Activated CD4-positive, alpha-beta memory T cell treated with anti-CD3 and anti-CD28 coated beads, Interleukin-2, amount 10 ng/mL, durations not matched to agents 7 days and 5 days (primary cell): ENCODE data around the gene BRD1. TPM values are rescaled to one million over a fixed set of nuclear protein-coding genes. Genes with fewer than 3 reads are reported as not detected.
A peak's percentile ranks its signal among the peaks of the same experiment; 100 is the strongest.
"Not testable (repeated sequence)": the region's sequence is repeated elsewhere in the genome, so short reads cannot be mapped to it uniquely, and the experiment has no call there.

Source experiments
- CTCF ChIA-PET: fragments of 350-600 bp; sonication (Branson Sonifier 250); formaldehyde crosslinking; loops from one replicate; lab custom pipeline; 2021; ENCODE audit warnings: antibody characterized with exemption, inconsistent platforms; lab: Charles Lee
- POLR2A ChIA-PET: fragments of 350-600 bp; sonication (Branson Sonifier 250); formaldehyde crosslinking; loops from one replicate; lab custom pipeline; 2021; ENCODE audit warnings: antibody characterized with exemption; lab: Charles Lee
- DNase-seq: peaks from one replicate; pipeline ENCODE4 v3.0.0-alpha.2; 2020
- H3K27ac Mint-ChIP-seq: one replicate; pipeline ENCODE4 v1.8.0; 2021; ENCODE audit warnings: mild to moderate bottlenecking, mixed read lengths
- H3K27me3 Mint-ChIP-seq: one replicate; pipeline ENCODE4 v1.8.0; 2021; ENCODE audit warnings: mixed read lengths
- H3K36me3 Mint-ChIP-seq: one replicate; pipeline ENCODE4 v1.8.0; 2021; ENCODE audit warnings: low read depth, mixed read lengths
- H3K4me1 Mint-ChIP-seq: one replicate; pipeline ENCODE4 v1.8.0; 2021; ENCODE audit warnings: mixed read lengths
- H3K4me3 Mint-ChIP-seq: one replicate; pipeline ENCODE4 v1.8.0; 2021; ENCODE audit warnings: mild to moderate bottlenecking, mixed read lengths
- H3K9me3 Mint-ChIP-seq: one replicate; pipeline ENCODE4 v1.8.0; 2021; ENCODE audit warnings: mixed read lengths
- total RNA-seq, 2 experiments: library from RNA; stranded (reverse); gene quantifications; one replicate each; pipeline ENCODE4 v1.2.3, GENCODE V29; 2021

BRD1 gene
- total RNA-seq, 2 experiments from 2014 or later: 54.7 to 55.4 TPM

DNA sequence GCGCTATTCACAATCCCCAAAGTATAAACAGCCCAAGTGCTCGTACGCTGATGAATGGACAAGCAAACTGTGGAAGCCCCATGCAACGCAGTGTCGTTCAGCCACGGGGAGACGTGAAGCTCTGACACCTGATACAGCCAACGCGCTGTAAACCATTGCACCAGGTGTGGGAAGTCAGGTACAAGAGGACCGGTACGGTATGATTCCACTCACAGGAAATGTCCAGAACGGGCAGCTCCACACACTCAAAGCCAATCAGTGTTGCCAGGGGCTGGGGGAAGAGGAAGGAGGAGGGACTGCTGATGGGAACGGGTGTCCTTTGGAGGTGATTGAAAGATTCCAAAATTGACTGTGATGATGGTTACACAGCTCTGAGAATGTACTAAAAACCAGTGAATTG is 64.5 kb downstream of the BRD1 start:
- H3K4me3 Mint-ChIP-seq: no peak overlapping the region
- peaks cover 4% of the 10 kb centered on the region for H3K9me3 Mint-ChIP-seq
- H3K4me1 Mint-ChIP-seq: peaks cover 22% of the 10 kb centered on the region
- peak; percentile 14 for DNase-seq
- H3K27ac Mint-ChIP-seq: no peak overlapping the region
- H3K27me3 Mint-ChIP-seq: peaks cover 4% of the 10 kb centered on the region
- ChIA-PET POLR2A (interaction anchor here (1.2 kb wide), 1 partner anchor 52 kb away, joined by 5 read pairs; no protein-coding TSS in a partner anchor), CTCF (interaction anchor here (1.8 kb wide), 1 partner anchor 267 kb away, joined by 7 read pairs; no protein-coding TSS in a partner anchor)
- no peaks in the 10 kb centered on the region for H3K36me3 Mint-ChIP-seq

- peaks cover 22% of the 10 kb centered on the region for H3K4me1 Mint-ChIP-seq
- H3K27me3 Mint-ChIP-seq, H3K27ac Mint-ChIP-seq, H3K4me3 Mint-ChIP-seq, H3K36me3 Mint-ChIP-seq, H3K9me3 Mint-ChIP-seq: not testable (repeated sequence)
- peak; percentile 12 for DNase-seq
- ChIA-PET POLR2A (interaction anchor here (1.2 kb wide), 1 partner anchor 53 kb away, joined by 5 read pairs; no protein-coding TSS in a partner anchor), CTCF (interaction anchor here (1.8 kb wide), 1 partner anchor 268 kb away, joined by 7 read pairs; no protein-coding TSS in a partner anchor)
Observed at GRCh38 chr22:49762571-49762970, 65.1 kb downstream of the BRD1 start.

DNA sequence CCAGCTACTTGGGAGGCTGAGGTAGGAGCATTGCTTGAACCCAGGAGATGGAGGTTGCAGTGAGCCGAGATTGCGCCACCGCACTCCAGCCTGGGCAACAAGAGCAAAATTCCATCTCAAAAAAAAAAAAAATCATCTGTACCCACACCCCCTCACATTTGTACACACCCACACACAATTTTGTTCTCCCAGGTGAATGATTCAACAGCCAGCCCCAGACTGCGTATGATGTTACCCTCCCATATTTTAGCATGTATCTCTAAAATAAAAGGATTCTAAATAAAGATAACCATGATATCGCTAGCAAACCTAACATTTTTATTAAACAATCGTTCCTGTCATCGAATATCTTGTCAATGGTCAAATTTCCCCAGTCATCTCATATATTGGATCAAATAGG is 65.8 kb downstream of the BRD1 start:
- Mint-ChIP-seq H3K4me1 (peaks cover 22% of the 10 kb centered on the region), H3K4me3 (no peak overlapping the region), H3K36me3 (no peaks in the 10 kb centered on the region), H3K9me3 (no peaks in the 10 kb centered on the region), H3K27ac (no peak overlapping the region), H3K27me3 (peaks cover 5% of the 10 kb centered on the region)
- POLR2A ChIA-PET: no interaction called here
- no peak for DNase-seq
- CTCF ChIA-PET: interaction anchor here (1.8 kb wide), 1 partner anchor 268 kb away, joined by 7 read pairs; no protein-coding TSS in a partner anchor

GRCh38 chr22:49760630-49761571 is 66.8 kb downstream of the BRD1 start:
- Mint-ChIP-seq H3K27me3 (peaks cover 5% of the 10 kb centered on the region), H3K27ac (peak overlapping the region; percentile 26), H3K4me3 (no peak overlapping the region), H3K4me1 (peaks cover 22% of the 10 kb centered on the region), H3K36me3 (no peaks in the 10 kb centered on the region), H3K9me3 (no peaks in the 10 kb centered on the region)
- peak; percentile 27 for DNase-seq
- CTCF ChIA-PET: no interaction called here
- POLR2A ChIA-PET: no interaction called here

GRCh38 chr22:49760280-49760629 is 67.4 kb downstream of the BRD1 start:
- POLR2A ChIA-PET: no interaction called here
- H3K27me3 Mint-ChIP-seq: peaks cover 5% of the 10 kb centered on the region
- H3K27ac Mint-ChIP-seq: no peak overlapping the region
- H3K4me1 Mint-ChIP-seq: peaks cover 22% of the 10 kb centered on the region
- CTCF ChIA-PET: no interaction called here
- no peak for DNase-seq
- H3K9me3 Mint-ChIP-seq: no peaks in the 10 kb centered on the region
- H3K36me3 Mint-ChIP-seq: no peaks in the 10 kb centered on the region
- H3K4me3 Mint-ChIP-seq: no peak overlapping the region

- Mint-ChIP-seq H3K27me3 (peaks cover 5% of the 10 kb centered on the region), H3K36me3 (no peaks in the 10 kb centered on the region), H3K27ac (no peak overlapping the region), H3K4me3 (no peak overlapping the region), H3K9me3 (no peaks in the 10 kb centered on the region), H3K4me1 (peaks cover 16% of the 10 kb centered on the region)
- no peak for DNase-seq
- CTCF ChIA-PET: no interaction called here
- POLR2A ChIA-PET: no interaction called here
Observed at GRCh38 chr22:49756676-49757075, 71.0 kb downstream of the BRD1 start.

DNA sequence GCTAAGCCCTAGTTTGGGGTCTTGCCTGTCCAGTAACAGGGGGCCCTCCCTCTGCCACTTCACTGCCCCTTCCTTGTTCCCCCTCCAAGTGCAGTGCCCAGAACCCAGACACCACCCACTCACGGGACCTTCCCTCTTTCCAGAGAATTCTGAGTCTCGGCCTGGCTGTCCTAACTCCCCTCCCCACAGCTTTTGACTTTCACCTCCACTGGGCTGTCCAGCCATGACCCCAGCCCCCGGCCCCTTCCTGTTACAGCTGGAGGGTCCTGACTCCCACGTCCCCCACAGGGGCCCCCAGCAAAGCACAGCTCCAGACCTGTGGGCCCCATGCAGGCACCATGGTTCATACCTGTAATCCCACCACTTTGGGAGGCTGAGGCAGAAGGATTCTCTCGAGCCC is 71.5 kb downstream of the BRD1 start:
- ChIA-PET POLR2A (no interaction called here), CTCF (no interaction called here)
- H3K27ac Mint-ChIP-seq: no peak overlapping the region
- peaks cover 13% of the 10 kb centered on the region for H3K4me1 Mint-ChIP-seq
- H3K27me3 Mint-ChIP-seq: peaks cover 5% of the 10 kb centered on the region
- no peak overlapping the region for H3K4me3 Mint-ChIP-seq
- H3K36me3 Mint-ChIP-seq: no peaks in the 10 kb centered on the region
- no peak for DNase-seq
- no peaks in the 10 kb centered on the region for H3K9me3 Mint-ChIP-seq

DNA sequence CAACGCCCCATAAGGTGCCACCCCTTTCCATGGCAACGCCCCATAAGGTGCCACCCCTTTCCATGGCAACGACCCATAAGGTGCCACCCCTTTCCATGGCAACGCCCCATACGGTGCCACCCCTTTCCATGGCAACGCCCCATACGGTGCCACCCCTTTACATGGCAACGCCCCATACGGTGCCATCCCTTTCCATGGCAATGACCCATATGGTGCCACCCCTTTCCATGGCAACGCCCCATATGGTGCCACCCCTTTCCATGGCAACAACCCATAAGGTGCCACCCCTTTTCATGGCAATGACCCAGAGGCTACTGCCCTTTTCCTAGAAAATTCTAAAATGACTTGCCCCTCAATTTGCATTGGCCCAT is 72.1 kb downstream of the BRD1 start:
- Mint-ChIP-seq H3K9me3 (no peaks in the 10 kb centered on the region), H3K4me1 (peaks cover 7% of the 10 kb centered on the region), H3K4me3 (no peak overlapping the region), H3K27ac (no peak overlapping the region), H3K36me3 (no peaks in the 10 kb centered on the region), H3K27me3 (peaks cover 5% of the 10 kb centered on the region)
- ChIA-PET POLR2A (no interaction called here), CTCF (no interaction called here)
- no peak for DNase-seq

- Mint-ChIP-seq H3K27me3 (peaks cover 5% of the 10 kb centered on the region), H3K27ac (no peak overlapping the region), H3K36me3 (no peaks in the 10 kb centered on the region), H3K4me3 (no peak overlapping the region), H3K4me1 (peaks cover under 1% of the 10 kb centered on the region), H3K9me3 (no peaks in the 10 kb centered on the region)
- DNase-seq: no peak
- ChIA-PET POLR2A (no interaction called here), CTCF (no interaction called here)
Observed at GRCh38 chr22:49754696-49755630, 72.7 kb downstream of the BRD1 start.

DNA sequence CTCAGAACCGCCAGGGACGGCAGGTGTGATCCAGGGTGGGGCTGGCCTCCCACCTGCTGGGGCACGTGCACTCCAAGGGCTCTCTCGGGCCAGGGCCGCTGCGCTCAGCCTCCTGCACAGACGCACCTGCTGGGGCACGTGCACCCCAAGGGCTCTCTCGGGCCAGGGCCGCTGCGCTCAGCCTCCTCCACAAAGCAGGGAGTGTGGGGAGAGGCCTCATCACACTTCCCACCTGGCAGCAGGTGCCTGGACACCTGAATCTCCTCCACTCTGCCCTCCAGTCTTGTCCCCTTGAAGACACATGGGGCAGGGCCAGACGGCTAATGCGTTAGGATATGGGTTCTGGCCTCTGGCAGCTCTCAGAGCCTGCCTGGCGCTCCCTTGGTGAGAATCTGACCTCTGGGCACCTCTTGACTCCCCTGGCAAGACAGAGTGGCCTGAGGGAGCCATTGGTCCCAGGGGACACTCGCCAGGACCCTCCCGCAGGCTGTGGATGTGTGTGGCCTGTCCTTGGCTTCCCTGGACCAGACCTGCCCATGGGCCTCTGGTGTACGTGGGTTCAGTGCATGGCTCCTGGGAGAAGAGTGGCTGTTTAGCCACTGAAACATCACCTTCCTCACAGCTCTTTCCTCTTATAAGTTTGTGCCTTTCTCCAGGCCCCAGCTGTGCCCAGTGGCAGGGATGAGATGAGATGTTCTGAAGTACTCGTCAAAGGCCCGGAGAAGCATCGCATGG is 73.5 kb downstream of the BRD1 start:
- ChIA-PET CTCF (no interaction called here), POLR2A (no interaction called here)
- no peaks in the 10 kb centered on the region for H3K36me3 Mint-ChIP-seq

GRCh38 chr22:49753276-49753890 is 74.3 kb downstream of the BRD1 start:
- Mint-ChIP-seq H3K4me3 (no peak overlapping the region), H3K4me1 (no peaks in the 10 kb centered on the region), H3K9me3 (no peaks in the 10 kb centered on the region), H3K27me3 (peaks cover 3% of the 10 kb centered on the region), H3K36me3 (no peaks in the 10 kb centered on the region), H3K27ac (no peak overlapping the region)
- CTCF ChIA-PET: no interaction called here
- DNase-seq: no peak
- POLR2A ChIA-PET: no interaction called here

More for the DNA sequence above, 73.5 kb downstream of the BRD1 start:
- Mint-ChIP-seq H3K27ac (no peak overlapping the region), H3K9me3 (no peaks in the 10 kb centered on the region), H3K27me3 (peaks cover 5% of the 10 kb centered on the region), H3K4me3 (no peak overlapping the region), H3K4me1 (no peaks in the 10 kb centered on the region)
- DNase-seq: no peak

- Mint-ChIP-seq H3K36me3 (peaks cover 2% of the 10 kb centered on the region), H3K9me3 (peaks cover 2% of the 10 kb centered on the region), H3K4me3 (no peak overlapping the region), H3K27me3 (peaks cover 7% of the 10 kb centered on the region), H3K4me1 (no peaks in the 10 kb centered on the region), H3K27ac (no peak overlapping the region)
- ChIA-PET CTCF (no interaction called here), POLR2A (no interaction called here)
- no peak for DNase-seq
Observed at GRCh38 chr22:49752598-49753091, 75.0 kb downstream of the BRD1 start.
